ENCODE data around the gene CWC22.

- TF ChIP-seq POLR2AphosphoS5 (IDR thresholded peaks at IDR 0.05) (no peak), CTCF (IDR thresholded peaks at IDR 0.05) (no peak)
Measured at GRCh38 chr2:180003073-180003472, 4.0 kb downstream of the CWC22 start.

Measured in prostate gland (tissue), 2 donors.